ENCODE data around the gene RNF167. TPM values are rescaled to one million over a fixed set of nuclear protein-coding genes. Genes with fewer than 3 reads are reported as not detected.

RNF167 gene
- total RNA-seq, 1 experiment from 2014 or later = 105 TPM

DNA sequence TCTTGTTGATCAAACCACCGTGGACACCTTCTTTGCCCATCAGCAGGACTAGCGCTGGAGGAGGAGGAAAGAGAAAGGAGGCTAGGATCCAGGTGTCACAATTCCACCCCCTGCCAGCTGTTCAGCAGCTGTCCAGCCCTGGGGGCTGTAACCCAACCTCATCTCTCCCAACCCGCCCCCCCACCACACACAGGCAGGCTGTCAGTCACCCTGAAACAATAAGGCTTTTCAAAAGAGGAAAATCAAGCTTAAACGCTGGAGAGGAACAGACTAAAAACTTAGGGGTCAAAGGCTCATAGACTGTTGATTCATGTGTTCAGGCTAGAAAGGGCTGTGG lies 5.8 kb downstream of the RNF167 start:
- BruUV-seq (replicated peaks) = no TSS peak
- TF ChIP-seq, protein P1, sequence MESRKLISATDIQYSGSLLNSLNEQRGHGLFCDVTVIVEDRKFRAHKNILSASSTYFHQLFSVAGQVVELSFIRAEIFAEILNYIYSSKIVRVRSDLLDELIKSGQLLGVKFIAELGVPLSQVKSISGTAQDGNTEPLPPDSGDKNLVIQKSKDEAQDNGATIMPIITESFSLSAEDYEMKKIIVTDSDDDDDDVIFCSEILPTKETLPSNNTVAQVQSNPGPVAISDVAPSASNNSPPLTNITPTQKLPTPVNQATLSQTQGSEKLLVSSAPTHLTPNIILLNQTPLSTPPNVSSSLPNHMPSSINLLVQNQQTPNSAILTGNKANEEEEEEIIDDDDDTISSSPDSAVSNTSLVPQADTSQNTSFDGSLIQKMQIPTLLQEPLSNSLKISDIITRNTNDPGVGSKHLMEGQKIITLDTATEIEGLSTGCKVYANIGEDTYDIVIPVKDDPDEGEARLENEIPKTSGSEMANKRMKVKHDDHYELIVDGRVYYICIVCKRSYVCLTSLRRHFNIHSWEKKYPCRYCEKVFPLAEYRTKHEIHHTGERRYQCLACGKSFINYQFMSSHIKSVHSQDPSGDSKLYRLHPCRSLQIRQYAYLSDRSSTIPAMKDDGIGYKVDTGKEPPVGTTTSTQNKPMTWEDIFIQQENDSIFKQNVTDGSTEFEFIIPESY (IDR thresholded peaks at IDR 0.05; ENCODE audit: extremely low read depth, insufficient replicate concordance, low read length) = no peak
- TF ChIP-seq ZNF274 (IDR thresholded peaks at IDR 0.05; ENCODE audit: low read depth, low read length) (no peak), SRF (IDR thresholded peaks at IDR 0.05; ENCODE audit: low read depth) (no peak)
- TF ChIP-seq, protein P2, sequence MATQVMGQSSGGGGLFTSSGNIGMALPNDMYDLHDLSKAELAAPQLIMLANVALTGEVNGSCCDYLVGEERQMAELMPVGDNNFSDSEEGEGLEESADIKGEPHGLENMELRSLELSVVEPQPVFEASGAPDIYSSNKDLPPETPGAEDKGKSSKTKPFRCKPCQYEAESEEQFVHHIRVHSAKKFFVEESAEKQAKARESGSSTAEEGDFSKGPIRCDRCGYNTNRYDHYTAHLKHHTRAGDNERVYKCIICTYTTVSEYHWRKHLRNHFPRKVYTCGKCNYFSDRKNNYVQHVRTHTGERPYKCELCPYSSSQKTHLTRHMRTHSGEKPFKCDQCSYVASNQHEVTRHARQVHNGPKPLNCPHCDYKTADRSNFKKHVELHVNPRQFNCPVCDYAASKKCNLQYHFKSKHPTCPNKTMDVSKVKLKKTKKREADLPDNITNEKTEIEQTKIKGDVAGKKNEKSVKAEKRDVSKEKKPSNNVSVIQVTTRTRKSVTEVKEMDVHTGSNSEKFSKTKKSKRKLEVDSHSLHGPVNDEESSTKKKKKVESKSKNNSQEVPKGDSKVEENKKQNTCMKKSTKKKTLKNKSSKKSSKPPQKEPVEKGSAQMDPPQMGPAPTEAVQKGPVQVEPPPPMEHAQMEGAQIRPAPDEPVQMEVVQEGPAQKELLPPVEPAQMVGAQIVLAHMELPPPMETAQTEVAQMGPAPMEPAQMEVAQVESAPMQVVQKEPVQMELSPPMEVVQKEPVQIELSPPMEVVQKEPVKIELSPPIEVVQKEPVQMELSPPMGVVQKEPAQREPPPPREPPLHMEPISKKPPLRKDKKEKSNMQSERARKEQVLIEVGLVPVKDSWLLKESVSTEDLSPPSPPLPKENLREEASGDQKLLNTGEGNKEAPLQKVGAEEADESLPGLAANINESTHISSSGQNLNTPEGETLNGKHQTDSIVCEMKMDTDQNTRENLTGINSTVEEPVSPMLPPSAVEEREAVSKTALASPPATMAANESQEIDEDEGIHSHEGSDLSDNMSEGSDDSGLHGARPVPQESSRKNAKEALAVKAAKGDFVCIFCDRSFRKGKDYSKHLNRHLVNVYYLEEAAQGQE (IDR thresholded peaks at IDR 0.05; ENCODE audit: low read depth) = no peak
- TF ChIP-seq, protein P3, sequence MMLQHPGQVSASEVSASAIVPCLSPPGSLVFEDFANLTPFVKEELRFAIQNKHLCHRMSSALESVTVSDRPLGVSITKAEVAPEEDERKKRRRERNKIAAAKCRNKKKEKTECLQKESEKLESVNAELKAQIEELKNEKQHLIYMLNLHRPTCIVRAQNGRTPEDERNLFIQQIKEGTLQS (IDR thresholded peaks at IDR 0.05) = no peak
- Histone ChIP-seq H3K36me3 (ENCODE audit: control insufficient read depth in 1 of 2, insufficient read depth in 2 of 2, low read length in 2 of 2) (peaks cover 9 to 25% of the 10 kb centered on the region in 2 experiments; a peak in 2 of 4 replicates), H2AFZ (ENCODE audit: low read depth, low read length, poor library complexity, severe bottlenecking) (no peak overlapping the region), H3K4me3 (replicated peaks in 1 of 2; ENCODE audit: low read depth in 1 of 2, low read length in 2 of 2) (peak overlapping the region; percentile 96 to 97), H3K4me2 (ENCODE audit: low read length) (peak overlapping the region; percentile 100), H3K27ac (ENCODE audit: low read depth, low read length) (peak overlapping the region; percentile 99), H3K9ac (ENCODE audit: low read length) (peak overlapping the region; percentile 97), H3K9me2 (ENCODE audit: insufficient read depth) (no peaks in the 10 kb centered on the region), H3K9me3 (ENCODE audit: control insufficient read depth in 1 of 2, insufficient read depth in 1 of 2, low read depth in 1 of 2, low read length in 2 of 2) (no peaks in the 10 kb centered on the region), H4K20me1 (ENCODE audit: insufficient read depth) (peaks cover 12% of the 10 kb centered on the region; the same call in 1 of the 2 replicates), H3K79me2 (ENCODE audit: insufficient read depth, low read length) (peaks cover 82% of the 10 kb centered on the region), H3K4me1 (ENCODE audit: control insufficient read depth in 1 of 2, insufficient read depth in 2 of 2, low read length in 2 of 2) (peaks cover 32 to 68% of the 10 kb centered on the region in 2 experiments), H3K27me3 (ENCODE audit: insufficient read depth, low read length) (no peaks in the 10 kb centered on the region)
- ATAC-seq (no peak), DNase-seq (ENCODE audit: low read depth, low spot score) (no peak)
- ChIA-PET CTCF (interaction anchor here (1.0 kb wide), 2 partner anchors 43 to 379 kb away, joined by 3 read pairs; partner anchors contain the start of gene CHRNE), RAD21 (ENCODE audit: low non-redundant PET in 1 of 2, low total read pairs in 2 of 2, uncharacterized antibody in 2 of 2, unreplicated experiment in 2 of 2) (no interaction called here), POLR2A (interaction anchor here (1.3 to 4.7 kb wide), 3 partner anchors 19 to 37 kb away, joined by 3 to 45 read pairs (median 4); partner anchors contain the start of gene SPAG7)
- intact Hi-C loops (cut with micrococcal nuclease) = loop anchor here (1.0 to 5.0 kb wide), 2 partner anchors 41 to 116 kb away; partner anchors contain the start of gene CAMTA2
